Spinal cord (tissue), 10 donors: Measurements from ENCODE around the gene PSMC4. TPM values are rescaled to one million over a fixed set of nuclear protein-coding genes. Genes with fewer than 3 reads are reported as not detected.

Experiments used
- DNase-seq, 6 donors: peaks; one replicate each; pipeline versions ENCODE4 v3.0.0 to v3.0.0-alpha.2; 2013 to 2015; ENCODE audit warnings: low spot score in 6 of 6, low read depth in 4 of 6
- H3K27ac ChIP-seq: one replicate; pipeline ENCODE4 v1.5.1; 2013; ENCODE audit warnings: low read depth, low read length, control low read depth
- H3K27me3 ChIP-seq: one replicate; pipeline ENCODE4 v1.6.1; 2013; ENCODE audit warnings: low read length; ENCODE audit not compliant: control insufficient read depth, insufficient read depth
- H3K36me3 ChIP-seq: one replicate; pipeline ENCODE4 v1.6.1; 2013; ENCODE audit warnings: low read length; ENCODE audit not compliant: control insufficient read depth, insufficient read depth
- H3K4me1 ChIP-seq: one replicate; pipeline ENCODE4 v1.6.1; 2013; ENCODE audit warnings: low read length; ENCODE audit not compliant: control insufficient read depth, insufficient read depth
- H3K4me3 ChIP-seq: one replicate; pipeline ENCODE4 v1.5.1; 2013; ENCODE audit warnings: low read depth, low read length, control low read depth
- H3K9me3 ChIP-seq: one replicate; pipeline ENCODE4 v1.6.1; 2013; ENCODE audit warnings: low read length; ENCODE audit not compliant: control insufficient read depth, insufficient read depth
- WGBS: methylation state at CpG from one replicate; pipeline ENCODE4 v1.1.5; 2013; ENCODE audit warnings: missing lambda C conversion rate; ENCODE audit not compliant: insufficient coverage; 5-methylcytosine and 5-hydroxymethylcytosine counted together
- long read RNA-seq, 4 donors: transcript quantifications; one replicate each; lab custom pipeline, GENCODE V29; 2026
- polyA plus RNA-seq, 2 donors: library from polyadenylated mRNA; unstranded; fragments of 120-200 nt; gene quantifications; one replicate each; pipeline ENCODE4 v1.2.1, GENCODE V29; 2013; ENCODE audit not compliant: insufficient read length in 2 of 2
- total RNA-seq, 2 donors: library from RNA; depleted of rRNA in 1 of 2; stranded (reverse); fragments of 120-200 nt in 1 of 2; fragments of >200 nt in 1 of 2; gene quantifications; one replicate each; pipeline versions ENCODE4 v1.2.3 to v1.2.4, GENCODE V29; 2013 to 2014
- donor health status: healthy.

The PSMC4 gene
- total RNA-seq, result 10 to 100 TPM; 80.9 to 90.5 TPM
- polyA plus RNA-seq, result 100 to 1,000 TPM; 104 to 106 TPM
- long read RNA-seq, donor 1, transcript PSMC4-201 (11 exons, 1,591 nt), result major isoform, 30 of 40 reads
- long read RNA-seq, donor 1, partial matches to known transcripts, result 0 of 40 reads
- long read RNA-seq, donor 1, other reads (novel, unspliced or antisense), result 8 of 40 reads
- long read RNA-seq, donor 2, transcript PSMC4-201 (11 exons, 1,591 nt), result major isoform, 10 of 11 reads
- long read RNA-seq, donor 2, partial matches to known transcripts, result 0 of 11 reads
- long read RNA-seq, donor 2, other reads (novel, unspliced or antisense), result 0 of 11 reads
- long read RNA-seq, donor 3, transcript PSMC4-201 (11 exons, 1,591 nt), result major isoform, 14 of 14 reads
- long read RNA-seq, donor 3, partial matches to known transcripts, result 0 of 14 reads
- long read RNA-seq, donor 3, other reads (novel, unspliced or antisense), result 0 of 14 reads
- long read RNA-seq, donor 4, transcript PSMC4-201 (11 exons, 1,591 nt), result major isoform, 21 of 28 reads
- long read RNA-seq, donor 4, partial matches to known transcripts, result 0 of 28 reads
- long read RNA-seq, donor 4, other reads (novel, unspliced or antisense), result 6 of 28 reads

- H3K9me3 ChIP-seq, result no peaks in the 10 kb centered on the region
- H3K4me3 ChIP-seq, result peak within 1 kb of the TSS; percentile 72
- 0% methylated on average over 46 of the region's 47 CpGs for WGBS
- H3K27ac ChIP-seq, result peak within 1 kb of the TSS; percentile 88
- peaks cover 14% of the 10 kb centered on the region for H3K4me1 ChIP-seq
- H3K27me3 ChIP-seq, result no peaks in the 10 kb centered on the region
- H3K36me3 ChIP-seq, result peaks cover 28% of the 10 kb centered on the region
- peak; percentile 92 to 100 (median 96) for DNase-seq
These were observed at the start of gene PSMC4 for GRCh38 chr19:39970675-39971379. PSMC4 (plus strand) TSS chr19:39971165; CDS start chr19:39971203, 38 bp downstream.

GRCh38 chr19:39923862-39924261, 47.1 kb upstream of the PSMC4 start:
- no peak for DNase-seq
- Histone ChIP-seq H3K27me3 (no peaks in the 10 kb centered on the region), H3K9me3 (no peaks in the 10 kb centered on the region), H3K36me3 (no peaks in the 10 kb centered on the region), H3K4me1 (no peaks in the 10 kb centered on the region), H3K4me3 (no peak overlapping the region), H3K27ac (no peak overlapping the region)
- 100% methylated on average over 2 of the region's 4 CpGs for WGBS

GRCh38 chr19:39924389-39924788, 46.6 kb upstream of the PSMC4 start:
- Histone ChIP-seq H3K4me3 (no peak overlapping the region), H3K4me1 (no peaks in the 10 kb centered on the region), H3K36me3 (no peaks in the 10 kb centered on the region), H3K27me3 (no peaks in the 10 kb centered on the region), H3K9me3 (no peaks in the 10 kb centered on the region), H3K27ac (no peak overlapping the region)
- WGBS, result 95% methylated on average over 31 of the region's 37 CpGs
- DNase-seq, result no peak

- no peaks in the 10 kb centered on the region for H3K4me1 ChIP-seq
- H3K27me3 ChIP-seq, result no peaks in the 10 kb centered on the region
- no peak overlapping the region for H3K27ac ChIP-seq
- WGBS, result 100% methylated on average over 1 of the region's 5 CpGs
- no peaks in the 10 kb centered on the region for H3K36me3 ChIP-seq
- no peak overlapping the region for H3K4me3 ChIP-seq
- DNase-seq, result no peak
- H3K9me3 ChIP-seq, result no peaks in the 10 kb centered on the region
These were observed 46.0 kb upstream of the PSMC4 start for GRCh38 chr19:39924952-39925351.

- Histone ChIP-seq H3K27me3 (no peaks in the 10 kb centered on the region), H3K9me3 (no peaks in the 10 kb centered on the region), H3K4me3 (no peak overlapping the region), H3K4me1 (no peaks in the 10 kb centered on the region), H3K27ac (no peak overlapping the region), H3K36me3 (no peaks in the 10 kb centered on the region)
- no peak for DNase-seq
- 91% methylated on average over 5 of the region's 8 CpGs for WGBS
These were observed 44.7 kb upstream of the PSMC4 start for GRCh38 chr19:39926170-39926760.

- no peak for DNase-seq
- Histone ChIP-seq H3K36me3 (no peaks in the 10 kb centered on the region), H3K4me1 (no peaks in the 10 kb centered on the region), H3K4me3 (no peak overlapping the region), H3K27me3 (no peaks in the 10 kb centered on the region), H3K9me3 (no peaks in the 10 kb centered on the region), H3K27ac (no peak overlapping the region)
- 91% methylated on average over 11 of the region's 11 CpGs for WGBS
These were observed 43.9 kb upstream of the PSMC4 start for GRCh38 chr19:39927076-39927475.

GRCh38 chr19:39927524-39928356, 43.2 kb upstream of the PSMC4 start:
- H3K9me3 ChIP-seq, result no peaks in the 10 kb centered on the region
- H3K36me3 ChIP-seq, result no peaks in the 10 kb centered on the region
- DNase-seq, result no peak
- no peaks in the 10 kb centered on the region for H3K27me3 ChIP-seq
- no peak overlapping the region for H3K4me3 ChIP-seq
- 92% methylated on average over 23 of the region's 23 CpGs for WGBS
- no peaks in the 10 kb centered on the region for H3K4me1 ChIP-seq
- H3K27ac ChIP-seq, result no peak overlapping the region

- Histone ChIP-seq H3K4me3 (no peak overlapping the region), H3K9me3 (no peaks in the 10 kb centered on the region), H3K4me1 (no peaks in the 10 kb centered on the region), H3K27ac (no peak overlapping the region), H3K36me3 (no peaks in the 10 kb centered on the region), H3K27me3 (no peaks in the 10 kb centered on the region)
- DNase-seq, result no peak
- WGBS, result 100% methylated on average over 2 of the region's 3 CpGs
These were observed 42.6 kb upstream of the PSMC4 start for GRCh38 chr19:39928357-39928725.

GRCh38 chr19:39929750-39930149, 41.2 kb upstream of the PSMC4 start:
- Histone ChIP-seq H3K27ac (no peak overlapping the region), H3K36me3 (no peaks in the 10 kb centered on the region), H3K4me3 (no peak overlapping the region), H3K9me3 (no peaks in the 10 kb centered on the region), H3K27me3 (no peaks in the 10 kb centered on the region), H3K4me1 (no peaks in the 10 kb centered on the region)
- WGBS, result 100% methylated on average over 2 of the region's 3 CpGs
- DNase-seq, result no peak
